H1 (cell line): Measurements from ENCODE around the gene MEGF9. TPM values are rescaled to one million over a fixed set of nuclear protein-coding genes. Genes with fewer than 3 reads are reported as not detected.

Experiments used
- CEBPB ChIP-seq: IDR thresholded peaks from 2 replicates; pipeline ENCODE4 v1.6.1; 2012; ENCODE audit warnings: low read depth, low read length
- CHD7 ChIP-seq: fragments of 300-600 bp; sonication (generic); IDR thresholded peaks from 2 replicates; pipeline ENCODE4 v1.7.1; 2012; ENCODE audit warnings: low read length, moderate library complexity, mild to moderate bottlenecking, inconsistent platforms; ENCODE audit not compliant: insufficient replicate concordance
- HDAC6 ChIP-seq: IDR thresholded peaks from one replicate; pipeline ENCODE4 v1.7.1; 2012; ENCODE audit warnings: low read depth, mild to moderate bottlenecking, inconsistent platforms, low read length, moderate library complexity
- SIRT6 ChIP-seq: IDR thresholded peaks from one replicate; pipeline ENCODE4 v1.7.1; 2012; ENCODE audit warnings: low read length, inconsistent platforms
- polyA plus RNA-seq, 7 experiments: library from polyadenylated mRNA; depleted of rRNA in 3 of 7; stranded (reverse) in 5 of 7; unstranded in 2 of 7; fragments of >200 nt in 5 of 7; fragments of 200-250 nt in 2 of 7; gene quantifications; 1 replicate in 5 of 7; 2 replicates in 1 of 7; 4 replicates in 1 of 7; pipeline versions ENCODE4 v1.2.1 to v1.2.3, GENCODE V29; 2011 to 2013; ENCODE audit warnings: missing spikeins in 2 of 7, mixed read lengths in 2 of 7
- total RNA-seq: library from RNA; stranded (reverse); fragmentation: NEBNext Ultra II Directional; extraction: Animal tissue kit (Norgen Biotek cat#: 25700); gene quantifications from 2 replicates; pipeline ENCODE4 v1.2.1, GENCODE V29; 2021

MEGF9 gene
- total and polyA plus RNA-seq, 2 of the 8 experiments (the other 6 are each of a cell fraction or from before 2014, with no cell fraction given), result 0.45 to 1.8 TPM

DNA sequence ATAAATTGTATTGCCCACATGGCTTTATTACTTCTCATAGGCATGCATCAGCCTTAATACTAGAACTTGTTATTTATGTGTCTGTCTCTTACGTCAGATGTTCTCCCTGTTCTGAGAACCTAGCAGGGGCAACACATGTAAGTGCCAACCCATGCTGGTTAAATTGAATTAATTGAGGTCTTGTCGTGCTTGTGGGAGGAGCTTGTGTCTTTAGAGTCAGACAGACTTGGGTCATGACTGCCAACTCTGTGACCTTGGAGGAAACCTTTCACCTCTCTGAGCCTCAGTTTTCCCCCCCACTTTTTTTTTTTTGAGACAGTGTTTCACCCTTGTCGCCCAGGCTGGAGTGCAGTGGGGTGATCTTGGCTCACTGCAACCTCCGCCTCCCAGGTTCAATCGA lies 2.2 kb upstream of the MEGF9 start (continued):
- no peak for TF ChIP-seq CHD7
- TF ChIP-seq SIRT6, result no peak
- TF ChIP-seq CEBPB, result no peak
- no peak for TF ChIP-seq HDAC6
